MM.1S (cell line): Measurements from ENCODE around the gene STARD5.

ENCODE experiments used
- DNase-seq: peaks from one replicate; pipeline ENCODE4 v3.0.0-alpha.2; 2015
- H2AFZ ChIP-seq: fragments of 300-600 bp; sonication (generic); 2 replicates; pipeline ENCODE4 v1.6.0; 2016; ENCODE audit warnings: antibody characterized with exemption, low read length
- H3F3A ChIP-seq: fragments of 300-600 bp; sonication (generic); 2 replicates; pipeline ENCODE4 v1.6.1; 2016; ENCODE audit warnings: mild to moderate bottlenecking, antibody characterized with exemption, low read length, moderate library complexity, mixed read lengths; ENCODE audit not compliant: insufficient read depth
- H3K27ac ChIP-seq: fragments of 300-600 bp; sonication (generic); 2 replicates; pipeline ENCODE4 v1.5.1; 2016; ENCODE audit warnings: mild to moderate bottlenecking, low read length
- H3K27me3 ChIP-seq: fragments of 300-600 bp; sonication (generic); replicated peaks from 2 replicates; pipeline ENCODE4 v1.6.0; 2016; ENCODE audit warnings: low read length; ENCODE audit not compliant: insufficient read depth
- H3K36me3 ChIP-seq: fragments of 300-600 bp; sonication (generic); replicated peaks from 2 replicates; pipeline ENCODE4 v1.6.1; 2016; ENCODE audit warnings: mild to moderate bottlenecking, low read length, mixed read lengths; ENCODE audit not compliant: insufficient read depth
- H3K4me1 ChIP-seq: fragments of 300-600 bp; sonication (generic); 2 replicates; pipeline ENCODE4 v1.6.1; 2016; ENCODE audit warnings: low read length, mixed read lengths
- H3K4me2 ChIP-seq: fragments of 300-600 bp; sonication (generic); 2 replicates; pipeline ENCODE4 v1.6.0; 2016; ENCODE audit warnings: low read depth, low read length
- H3K4me3 ChIP-seq: fragments of 300-600 bp; sonication (generic); 2 replicates; pipeline ENCODE4 v1.5.1; 2016; ENCODE audit warnings: low read length, mixed read lengths
- H3K79me2 ChIP-seq: fragments of 300-600 bp; sonication (generic); 2 replicates; pipeline ENCODE4 v1.6.1; 2016; ENCODE audit warnings: mixed run types, low read length, mixed read lengths
- H3K9ac ChIP-seq: fragments of 300-600 bp; sonication (generic); 2 replicates; pipeline ENCODE4 v1.6.1; 2016; ENCODE audit warnings: low read length, mixed read lengths
- H3K9me2 ChIP-seq: fragments of 300-600 bp; sonication (generic); replicated peaks from 2 replicates; pipeline ENCODE4 v1.6.1; 2016; ENCODE audit warnings: mild to moderate bottlenecking, low read length, mixed read lengths; ENCODE audit not compliant: insufficient read depth
- H3K9me3 ChIP-seq: fragments of 300-600 bp; sonication (generic); replicated peaks from 2 replicates; pipeline ENCODE4 v1.6.1; 2016; ENCODE audit warnings: mild to moderate bottlenecking, low read length, mixed read lengths; ENCODE audit not compliant: insufficient read depth
- H4K20me1 ChIP-seq: fragments of 300-600 bp; sonication (generic); 2 replicates; pipeline ENCODE4 v1.6.1; 2016; ENCODE audit warnings: mild to moderate bottlenecking, low read length, moderate library complexity, mixed read lengths; ENCODE audit not compliant: insufficient read depth
- EZH2 ChIP-seq: fragments of 300-600 bp; sonication (generic); optimal IDR thresholded peaks from 2 replicates; pipeline ENCODE3; 2017; ENCODE audit warnings: low read depth, mild to moderate bottlenecking, antibody characterized with exemption, low read length, mixed read lengths
- EZH2phosphoT487 ChIP-seq: fragments of 300-600 bp; sonication (generic); IDR thresholded peaks from 2 replicates; pipeline ENCODE4 v1.6.1; 2018; ENCODE audit warnings: antibody characterized with exemption, low read length
- TF ChIP-seq, protein P1 (sequence below): fragments of 300-600 bp; sonication (generic); IDR thresholded peaks from 2 replicates; pipeline ENCODE4 v1.5.1; 2016; ENCODE audit warnings: antibody characterized with exemption, low read length, mixed read lengths

STARD5 gene

DNA sequence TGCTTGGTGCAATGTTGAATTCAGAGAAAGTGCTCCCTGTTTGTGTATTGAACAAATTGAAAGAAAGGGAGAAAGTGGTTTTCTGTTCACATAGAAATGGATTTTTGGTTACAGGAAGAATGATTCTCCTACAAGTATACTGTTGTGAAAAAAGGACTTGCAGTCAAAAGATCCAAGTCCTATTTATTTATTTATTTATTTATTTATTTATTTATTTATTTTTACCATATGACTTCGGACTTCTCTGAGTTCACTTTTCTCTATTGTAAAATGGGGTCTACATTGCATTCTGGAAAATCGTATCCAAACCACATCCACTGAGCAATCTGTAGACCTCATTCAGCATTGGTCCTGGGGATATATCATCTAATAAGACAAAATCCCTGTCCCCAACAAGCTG lies 46.1 kb downstream of the STARD5 start:
- Histone ChIP-seq H3K4me2 (no peak overlapping the region), H3K4me1 (peaks cover 12% of the 10 kb centered on the region), H3K4me3 (no peak overlapping the region), H4K20me1 (no peaks in the 10 kb centered on the region), H3K9ac (no peak overlapping the region), H3K27ac (no peak overlapping the region), H3F3A (no peaks in the 10 kb centered on the region), H3K36me3 (no peaks in the 10 kb centered on the region), H2AFZ (no peak overlapping the region), H3K79me2 (no peaks in the 10 kb centered on the region), H3K9me3 (no peaks in the 10 kb centered on the region), H3K9me2 (no peaks in the 10 kb centered on the region), H3K27me3 (no peaks in the 10 kb centered on the region)
- TF ChIP-seq, protein P1, sequence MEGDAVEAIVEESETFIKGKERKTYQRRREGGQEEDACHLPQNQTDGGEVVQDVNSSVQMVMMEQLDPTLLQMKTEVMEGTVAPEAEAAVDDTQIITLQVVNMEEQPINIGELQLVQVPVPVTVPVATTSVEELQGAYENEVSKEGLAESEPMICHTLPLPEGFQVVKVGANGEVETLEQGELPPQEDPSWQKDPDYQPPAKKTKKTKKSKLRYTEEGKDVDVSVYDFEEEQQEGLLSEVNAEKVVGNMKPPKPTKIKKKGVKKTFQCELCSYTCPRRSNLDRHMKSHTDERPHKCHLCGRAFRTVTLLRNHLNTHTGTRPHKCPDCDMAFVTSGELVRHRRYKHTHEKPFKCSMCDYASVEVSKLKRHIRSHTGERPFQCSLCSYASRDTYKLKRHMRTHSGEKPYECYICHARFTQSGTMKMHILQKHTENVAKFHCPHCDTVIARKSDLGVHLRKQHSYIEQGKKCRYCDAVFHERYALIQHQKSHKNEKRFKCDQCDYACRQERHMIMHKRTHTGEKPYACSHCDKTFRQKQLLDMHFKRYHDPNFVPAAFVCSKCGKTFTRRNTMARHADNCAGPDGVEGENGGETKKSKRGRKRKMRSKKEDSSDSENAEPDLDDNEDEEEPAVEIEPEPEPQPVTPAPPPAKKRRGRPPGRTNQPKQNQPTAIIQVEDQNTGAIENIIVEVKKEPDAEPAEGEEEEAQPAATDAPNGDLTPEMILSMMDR, result no peak
- no peak for TF ChIP-seq EZH2phosphoT487
- no peak for TF ChIP-seq EZH2
- DNase-seq, result no peak

DNA sequence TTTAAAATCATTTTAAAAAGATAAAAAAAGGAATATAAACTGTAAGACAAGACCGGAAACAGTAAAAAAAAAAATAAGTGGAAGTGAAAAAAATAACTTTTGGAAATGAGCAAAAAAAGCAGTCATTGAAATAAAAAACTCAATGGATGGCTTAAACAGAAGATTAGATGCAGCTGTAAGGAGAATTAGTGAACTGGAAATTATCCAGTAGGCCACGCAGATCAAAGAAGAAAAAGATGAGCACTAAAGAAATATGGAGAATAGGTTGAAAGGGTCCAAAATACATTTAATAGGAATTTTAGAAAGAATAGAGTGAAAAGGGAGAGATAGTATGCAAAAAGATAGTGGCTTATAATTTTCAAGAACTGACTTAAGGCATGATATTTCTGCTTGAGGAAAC lies 47.0 kb downstream of the STARD5 start:
- no peak for DNase-seq
- Histone ChIP-seq H2AFZ (no peak overlapping the region), H3K36me3 (no peaks in the 10 kb centered on the region), H3K79me2 (no peaks in the 10 kb centered on the region), H3K4me1 (peaks cover 12% of the 10 kb centered on the region), H3K9me2 (no peaks in the 10 kb centered on the region), H3F3A (no peaks in the 10 kb centered on the region), H3K9me3 (no peaks in the 10 kb centered on the region), H4K20me1 (no peaks in the 10 kb centered on the region), H3K27ac (no peak overlapping the region), H3K4me2 (no peak overlapping the region), H3K27me3 (no peaks in the 10 kb centered on the region), H3K4me3 (no peak overlapping the region), H3K9ac (no peak overlapping the region)
- no peak for TF ChIP-seq EZH2
- TF ChIP-seq, protein P1, result no peak
- no peak for TF ChIP-seq EZH2phosphoT487

DNA sequence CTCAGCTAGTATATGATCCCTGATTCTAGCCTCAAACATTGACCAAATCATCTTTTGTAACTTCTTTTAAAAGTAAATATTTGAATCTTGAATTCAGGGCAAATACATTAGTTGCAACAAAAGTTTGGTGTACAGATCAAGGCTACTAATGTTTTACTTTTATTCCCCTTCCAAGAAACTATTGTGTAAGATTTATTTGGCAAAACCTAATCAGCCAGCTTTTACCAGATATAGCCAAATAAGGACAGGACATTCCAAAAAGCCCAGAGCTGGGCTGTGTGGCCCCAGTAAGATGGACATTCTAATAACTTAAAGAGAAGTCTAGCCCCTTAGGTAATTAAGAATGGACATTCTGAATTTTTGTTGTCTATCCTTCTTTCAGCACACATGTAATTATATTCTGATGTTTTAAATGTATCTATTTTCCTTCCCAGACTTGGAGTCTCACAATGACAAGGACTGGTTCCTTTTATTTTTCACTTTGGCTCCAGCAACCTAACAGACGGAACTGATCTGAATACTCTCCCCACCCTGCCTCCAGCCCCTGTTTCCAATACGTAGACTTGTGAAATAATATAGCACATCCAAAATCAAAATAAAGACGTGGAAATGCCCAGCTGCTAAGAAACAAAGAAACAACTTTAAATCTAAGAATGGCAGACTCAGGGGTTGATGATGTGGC lies 48.1 kb downstream of the STARD5 start:
- H3K27me3 ChIP-seq, result no peaks in the 10 kb centered on the region
- no peak overlapping the region for H3K27ac ChIP-seq
- H3K9ac ChIP-seq, result no peak overlapping the region
- H3K9me3 ChIP-seq, result no peaks in the 10 kb centered on the region
- no peak for TF ChIP-seq EZH2
- TF ChIP-seq EZH2phosphoT487, result no peak
- TF ChIP-seq, protein P1, result no peak
- peaks cover 12% of the 10 kb centered on the region for H3K4me1 ChIP-seq
- no peak overlapping the region for H3K4me2 ChIP-seq
- no peaks in the 10 kb centered on the region for H3K9me2 ChIP-seq
- no peaks in the 10 kb centered on the region for H3F3A ChIP-seq
- no peak overlapping the region for H3K4me3 ChIP-seq
- H4K20me1 ChIP-seq, result no peaks in the 10 kb centered on the region
- H3K36me3 ChIP-seq, result no peaks in the 10 kb centered on the region
- no peaks in the 10 kb centered on the region for H3K79me2 ChIP-seq
- DNase-seq, result no peak
- no peak overlapping the region for H2AFZ ChIP-seq
